ENCODE measurements around the gene STT3B.

The STT3B gene

DNA sequence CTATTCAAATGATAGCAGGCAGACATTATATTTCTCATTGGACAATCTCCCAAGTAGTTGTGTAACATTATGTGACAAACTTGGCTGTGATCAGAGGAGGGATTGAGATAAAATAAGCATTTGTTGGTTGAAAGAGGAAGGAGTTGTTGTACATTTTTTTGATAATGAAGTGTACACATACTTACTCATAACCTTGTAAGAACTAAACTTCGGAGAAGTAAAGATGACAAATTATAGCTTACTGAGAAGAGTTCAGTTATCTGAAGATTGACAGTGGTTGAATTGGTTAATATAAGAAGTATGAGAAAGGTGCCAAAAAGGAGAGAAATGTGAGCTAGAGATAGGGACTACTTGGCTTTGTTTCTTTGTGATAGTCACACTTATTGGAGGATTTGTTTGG, 32.6 kb downstream of the STT3B start (continued):
- TF ChIP-seq, protein P1, sequence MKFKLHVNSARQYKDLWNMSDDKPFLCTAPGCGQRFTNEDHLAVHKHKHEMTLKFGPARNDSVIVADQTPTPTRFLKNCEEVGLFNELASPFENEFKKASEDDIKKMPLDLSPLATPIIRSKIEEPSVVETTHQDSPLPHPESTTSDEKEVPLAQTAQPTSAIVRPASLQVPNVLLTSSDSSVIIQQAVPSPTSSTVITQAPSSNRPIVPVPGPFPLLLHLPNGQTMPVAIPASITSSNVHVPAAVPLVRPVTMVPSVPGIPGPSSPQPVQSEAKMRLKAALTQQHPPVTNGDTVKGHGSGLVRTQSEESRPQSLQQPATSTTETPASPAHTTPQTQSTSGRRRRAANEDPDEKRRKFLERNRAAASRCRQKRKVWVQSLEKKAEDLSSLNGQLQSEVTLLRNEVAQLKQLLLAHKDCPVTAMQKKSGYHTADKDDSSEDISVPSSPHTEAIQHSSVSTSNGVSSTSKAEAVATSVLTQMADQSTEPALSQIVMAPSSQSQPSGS (tag by site-specific recombination; IDR thresholded peaks at IDR 0.05; ENCODE audit: low read depth): no peak
- no peak for TF ChIP-seq ZNF214 (tag by site-specific recombination; IDR thresholded peaks at IDR 0.05; ENCODE audit: borderline replicate concordance)
- TF ChIP-seq ZNF23 (tag by site-specific recombination; IDR thresholded peaks at IDR 0.05; ENCODE audit: borderline replicate concordance): no peak
- TF ChIP-seq ZNF654 (tag by site-specific recombination; IDR thresholded peaks at IDR 0.05; ENCODE audit: low read depth): no peak
- TF ChIP-seq ZNF707 (tag by site-specific recombination; IDR thresholded peaks at IDR 0.05): no peak
- no peak for TF ChIP-seq ZNF585B (tag by site-specific recombination; IDR thresholded peaks at IDR 0.05)
- TF ChIP-seq ZNF660 (tag by site-specific recombination; IDR thresholded peaks at IDR 0.05): no peak
- TF ChIP-seq ZNF24 (tag by site-specific recombination; IDR thresholded peaks at IDR 0.05): no peak
- TF ChIP-seq ZNF404 (tag by site-specific recombination; IDR thresholded peaks at IDR 0.05): no peak

DNA sequence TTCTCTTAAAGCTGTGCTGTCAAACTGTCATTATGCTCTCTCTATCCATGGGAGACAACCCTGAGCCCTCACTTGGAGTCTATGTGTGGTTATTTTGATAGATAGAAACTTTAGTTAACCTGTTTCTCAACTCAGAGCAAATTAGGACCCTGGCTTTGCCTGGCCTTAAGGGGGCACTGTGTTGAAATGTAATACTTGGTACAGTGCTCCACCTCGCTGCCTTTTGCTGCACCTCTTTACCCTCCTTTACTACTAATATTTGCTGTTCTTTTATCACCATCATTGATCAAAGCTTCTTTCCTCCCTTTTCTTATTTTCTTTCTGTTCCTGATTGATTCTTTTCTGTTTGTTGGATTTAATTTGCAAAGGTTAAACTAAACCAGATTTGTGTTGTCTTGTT, 34.3 kb downstream of the STT3B start:
- Histone ChIP-seq H3K4me3 (ENCODE audit: low read depth, low read length) (no peak overlapping the region), H3K36me3 (ENCODE audit: control insufficient read depth in 2 of 2, insufficient read depth in 1 of 2, low read length in 2 of 2) (no peaks in the 10 kb centered on the region), H3K27ac (ENCODE audit: extremely low read depth, low read depth, low read length) (no peak overlapping the region), H3K4me1 (ENCODE audit: control insufficient read depth, insufficient read depth, low read length) (no peaks in the 10 kb centered on the region), H3K9me3 (ENCODE audit: control insufficient read depth, insufficient read depth, low read depth, low read length) (no peaks in the 10 kb centered on the region)
- ChIA-PET POLR2A (no interaction called here), CTCF (interaction anchor here (0.6 to 1.7 kb wide), 3 partner anchors 10 to 16 kb away, joined by 3 to 7 read pairs (median 5); no protein-coding TSS in a partner anchor)
- TF ChIP-seq, protein P2, sequence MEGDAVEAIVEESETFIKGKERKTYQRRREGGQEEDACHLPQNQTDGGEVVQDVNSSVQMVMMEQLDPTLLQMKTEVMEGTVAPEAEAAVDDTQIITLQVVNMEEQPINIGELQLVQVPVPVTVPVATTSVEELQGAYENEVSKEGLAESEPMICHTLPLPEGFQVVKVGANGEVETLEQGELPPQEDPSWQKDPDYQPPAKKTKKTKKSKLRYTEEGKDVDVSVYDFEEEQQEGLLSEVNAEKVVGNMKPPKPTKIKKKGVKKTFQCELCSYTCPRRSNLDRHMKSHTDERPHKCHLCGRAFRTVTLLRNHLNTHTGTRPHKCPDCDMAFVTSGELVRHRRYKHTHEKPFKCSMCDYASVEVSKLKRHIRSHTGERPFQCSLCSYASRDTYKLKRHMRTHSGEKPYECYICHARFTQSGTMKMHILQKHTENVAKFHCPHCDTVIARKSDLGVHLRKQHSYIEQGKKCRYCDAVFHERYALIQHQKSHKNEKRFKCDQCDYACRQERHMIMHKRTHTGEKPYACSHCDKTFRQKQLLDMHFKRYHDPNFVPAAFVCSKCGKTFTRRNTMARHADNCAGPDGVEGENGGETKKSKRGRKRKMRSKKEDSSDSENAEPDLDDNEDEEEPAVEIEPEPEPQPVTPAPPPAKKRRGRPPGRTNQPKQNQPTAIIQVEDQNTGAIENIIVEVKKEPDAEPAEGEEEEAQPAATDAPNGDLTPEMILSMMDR (tag by site-specific recombination; IDR thresholded peaks at IDR 0.05): 0 out of 2 replicates have a peak, but pooled peaks have one; percentile 28
- no peak for TF ChIP-seq ZFP37 (tag by site-specific recombination; IDR thresholded peaks at IDR 0.05)

DNA sequence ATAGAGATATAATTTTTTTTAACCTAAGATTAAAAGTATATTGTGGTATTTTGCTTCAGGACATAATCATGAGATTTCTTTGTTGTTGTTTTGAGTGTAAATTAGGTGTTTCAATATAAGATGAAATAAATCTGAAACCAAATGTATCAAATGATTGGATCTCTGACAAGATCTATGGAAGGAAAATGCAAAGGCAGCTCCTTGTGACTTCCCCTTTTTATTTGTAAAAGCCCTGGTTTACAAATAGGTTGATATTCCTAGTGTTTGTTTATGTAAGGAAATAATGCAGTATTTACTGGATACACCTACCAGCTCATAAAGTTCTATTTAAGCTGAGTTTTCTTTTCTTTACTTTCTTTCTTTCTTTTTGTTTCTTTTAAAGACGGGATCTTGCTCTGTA, 35.9 kb downstream of the STT3B start:
- ChIA-PET CTCF (no interaction called here), POLR2A (no interaction called here)
- Histone ChIP-seq H3K4me1 (ENCODE audit: control insufficient read depth, insufficient read depth, low read length) (no peaks in the 10 kb centered on the region), H3K36me3 (ENCODE audit: control insufficient read depth in 2 of 2, insufficient read depth in 1 of 2, low read length in 2 of 2) (no peaks in the 10 kb centered on the region), H3K9me3 (ENCODE audit: control insufficient read depth, insufficient read depth, low read depth, low read length) (no peaks in the 10 kb centered on the region), H3K4me3 (ENCODE audit: low read depth, low read length) (no peak overlapping the region), H3K27ac (ENCODE audit: extremely low read depth, low read depth, low read length) (no peak overlapping the region)
- TF ChIP-seq KLF7 (tag by site-specific recombination; IDR thresholded peaks at IDR 0.05; ENCODE audit: borderline replicate concordance) (no peak), ZXDB (tag by site-specific recombination; IDR thresholded peaks at IDR 0.05) (no peak), ZNF37A (tag by site-specific recombination; IDR thresholded peaks at IDR 0.05) (no peak), TCF7L2 (IDR thresholded peaks at IDR 0.05; ENCODE audit: borderline replicate concordance, low read depth, low read length) (no peak), KLF16 (tag by site-specific recombination; IDR thresholded peaks at IDR 0.05) (no peak), ZNF624 (tag by site-specific recombination; IDR thresholded peaks at IDR 0.05) (no peak)
- TF ChIP-seq, protein P3, sequence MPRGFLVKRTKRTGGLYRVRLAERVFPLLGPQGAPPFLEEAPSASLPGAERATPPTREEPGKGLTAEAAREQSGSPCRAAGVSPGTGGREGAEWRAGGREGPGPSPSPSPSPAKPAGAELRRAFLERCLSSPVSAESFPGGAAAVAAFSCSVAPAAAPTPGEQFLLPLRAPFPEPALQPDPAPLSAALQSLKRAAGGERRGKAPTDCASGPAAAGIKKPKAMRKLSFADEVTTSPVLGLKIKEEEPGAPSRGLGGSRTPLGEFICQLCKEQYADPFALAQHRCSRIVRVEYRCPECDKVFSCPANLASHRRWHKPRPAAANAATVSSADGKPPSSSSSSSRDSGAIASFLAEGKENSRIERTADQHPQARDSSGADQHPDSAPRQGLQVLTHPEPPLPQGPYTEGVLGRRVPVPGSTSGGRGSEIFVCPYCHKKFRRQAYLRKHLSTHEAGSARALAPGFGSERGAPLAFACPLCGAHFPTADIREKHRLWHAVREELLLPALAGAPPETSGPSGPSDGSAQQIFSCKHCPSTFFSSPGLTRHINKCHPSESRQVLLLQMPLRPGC (tag by site-specific recombination; IDR thresholded peaks at IDR 0.05): no peak
- TF ChIP-seq, protein P4, sequence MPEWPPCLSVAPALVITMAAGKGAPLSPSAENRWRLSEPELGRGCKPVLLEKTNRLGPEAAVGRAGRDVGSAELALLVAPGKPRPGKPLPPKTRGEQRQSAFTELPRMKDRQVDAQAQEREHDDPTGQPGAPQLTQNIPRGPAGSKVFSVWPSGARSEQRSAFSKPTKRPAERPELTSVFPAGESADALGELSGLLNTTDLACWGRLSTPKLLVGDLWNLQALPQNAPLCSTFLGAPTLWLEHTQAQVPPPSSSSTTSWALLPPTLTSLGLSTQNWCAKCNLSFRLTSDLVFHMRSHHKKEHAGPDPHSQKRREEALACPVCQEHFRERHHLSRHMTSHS (tag by site-specific recombination; IDR thresholded peaks at IDR 0.05): no peak
- TF ChIP-seq, protein P5, sequence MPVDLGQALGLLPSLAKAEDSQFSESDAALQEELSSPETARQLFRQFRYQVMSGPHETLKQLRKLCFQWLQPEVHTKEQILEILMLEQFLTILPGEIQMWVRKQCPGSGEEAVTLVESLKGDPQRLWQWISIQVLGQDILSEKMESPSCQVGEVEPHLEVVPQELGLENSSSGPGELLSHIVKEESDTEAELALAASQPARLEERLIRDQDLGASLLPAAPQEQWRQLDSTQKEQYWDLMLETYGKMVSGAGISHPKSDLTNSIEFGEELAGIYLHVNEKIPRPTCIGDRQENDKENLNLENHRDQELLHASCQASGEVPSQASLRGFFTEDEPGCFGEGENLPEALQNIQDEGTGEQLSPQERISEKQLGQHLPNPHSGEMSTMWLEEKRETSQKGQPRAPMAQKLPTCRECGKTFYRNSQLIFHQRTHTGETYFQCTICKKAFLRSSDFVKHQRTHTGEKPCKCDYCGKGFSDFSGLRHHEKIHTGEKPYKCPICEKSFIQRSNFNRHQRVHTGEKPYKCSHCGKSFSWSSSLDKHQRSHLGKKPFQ (tag by site-specific recombination; IDR thresholded peaks at IDR 0.05): no peak

All from HEK293 (cell line).